ENCODE measurements around the gene BPHL.
"Not testable (repeated sequence)": the region's sequence is repeated elsewhere in the genome, so short reads cannot be mapped to it uniquely, and the experiment has no call there.

BPHL gene

GRCh38 chr6:3140201-3140600 is 21.7 kb downstream of the BPHL start:
- DNase-seq (ENCODE audit: low read depth), result no peak
- no peak overlapping the region for H3K4me3 ChIP-seq (ENCODE audit: low read length)
- TF ChIP-seq CTCF (conservative IDR thresholded peaks at IDR 0.05; ENCODE audit: low read depth, low read length), result no peak

GRCh38 chr6:3142536-3142935 is 24.0 kb downstream of the BPHL start:
- TF ChIP-seq CTCF (conservative IDR thresholded peaks at IDR 0.05; ENCODE audit: low read depth, low read length), result no peak
- no peak overlapping the region for H3K4me3 ChIP-seq (ENCODE audit: low read length)
- DNase-seq (ENCODE audit: low read depth), result no peak

- no peak for TF ChIP-seq CTCF (conservative IDR thresholded peaks at IDR 0.05; ENCODE audit: low read depth, low read length)
- DNase-seq (ENCODE audit: low read depth), result no peak
- H3K4me3 ChIP-seq (ENCODE audit: low read length), result no peak overlapping the region
Observed at GRCh38 chr6:3143158-3143557, 24.6 kb downstream of the BPHL start.

GRCh38 chr6:3144571-3144970 is 26.1 kb downstream of the BPHL start:
- no peak for DNase-seq (ENCODE audit: low read depth)
- no peak for TF ChIP-seq CTCF (conservative IDR thresholded peaks at IDR 0.05; ENCODE audit: low read depth, low read length)
- H3K4me3 ChIP-seq (ENCODE audit: low read length), result no peak overlapping the region

- no peak for TF ChIP-seq CTCF (conservative IDR thresholded peaks at IDR 0.05; ENCODE audit: low read depth, low read length)
- no peak for DNase-seq (ENCODE audit: low read depth)
- H3K4me3 ChIP-seq (ENCODE audit: low read length), result no peak overlapping the region
Observed at GRCh38 chr6:3147914-3148757, 29.6 kb downstream of the BPHL start.

GRCh38 chr6:3151691-3152090 is 33.2 kb downstream of the BPHL start:
- no peak overlapping the region for H3K4me3 ChIP-seq (ENCODE audit: low read length)
- DNase-seq (ENCODE audit: low read depth), result no peak
- no peak for TF ChIP-seq CTCF (conservative IDR thresholded peaks at IDR 0.05; ENCODE audit: low read depth, low read length)

GRCh38 chr6:3152689-3153088 is 34.2 kb downstream of the BPHL start:
- no peak overlapping the region for H3K4me3 ChIP-seq (ENCODE audit: low read length)
- DNase-seq (ENCODE audit: low read depth), result no peak
- TF ChIP-seq CTCF (conservative IDR thresholded peaks at IDR 0.05; ENCODE audit: low read depth, low read length), result no peak

- not testable (repeated sequence) for DNase-seq (ENCODE audit: low read depth); H3K4me3 ChIP-seq (ENCODE audit: low read length)
Observed at GRCh38 chr6:3155416-3155815, 36.9 kb downstream of the BPHL start.

GRCh38 chr6:3156184-3157130 is 37.9 kb downstream of the BPHL start:
- not testable (repeated sequence) for DNase-seq (ENCODE audit: low read depth)
- peak overlapping the region; percentile 90 for H3K4me3 ChIP-seq (ENCODE audit: low read length)
